MCF 10A (cell line): ENCODE results near the gene CST1. TPM values are rescaled to one million over a fixed set of nuclear protein-coding genes. Genes with fewer than 3 reads are reported as not detected.
"Not testable (repeated sequence)": the region's sequence is repeated elsewhere in the genome, so short reads cannot be mapped to it uniquely, and the experiment has no call there.

ENCODE experiments used
- Bru-seq: library from RNA; stranded (reverse); fragments of 400-500 nt; gene quantifications from one replicate; lab custom pipeline; 2021; lab: Mats Ljungman, UMichigan
- BruChase-seq, 2 experiments: library from RNA; stranded (reverse); fragments of 400-500 nt; gene quantifications; one replicate each; lab custom pipeline; 2021; lab: Mats Ljungman, UMichigan
- BruUV-seq: library from RNA; stranded (reverse); fragments of 400-500 nt; replicated peaks from 2 replicates; lab custom pipeline; 2021; lab: Mats Ljungman, UMichigan
- CTCF ChIA-PET: fragments of 300-600 bp; sonication (Branson Sonifier 250); formaldehyde crosslinking; extraction: SDS; loops from one replicate; lab custom pipeline; 2021; ENCODE audit warnings: antibody characterized with exemption, inconsistent platforms; lab: Yijun Ruan, JAX
- POLR2A ChIA-PET: fragments of 300-600, 350-650 bp; sonication (Branson Sonifier 250); formaldehyde crosslinking; extraction: SDS; loops from one replicate; lab custom pipeline; 2020; ENCODE audit warnings: antibody characterized with exemption, inconsistent platforms; lab: Yijun Ruan, JAX
- DNase-seq: peaks from one replicate; pipeline ENCODE4 v3.0.0-alpha.2; 2018; ENCODE audit not compliant: unreplicated experiment
- H3K27ac Mint-ChIP-seq: one replicate; pipeline ENCODE4 v1.8.0; 2022; ENCODE audit warnings: mild to moderate bottlenecking, low read depth, mixed read lengths; ENCODE audit not compliant: unreplicated experiment
- H3K27me3 Mint-ChIP-seq: one replicate; pipeline ENCODE4 v1.8.0; 2022; ENCODE audit warnings: mixed read lengths; ENCODE audit not compliant: insufficient read depth, unreplicated experiment
- H3K36me3 Mint-ChIP-seq: one replicate; pipeline ENCODE4 v1.8.0; 2022; ENCODE audit warnings: mild to moderate bottlenecking, moderate library complexity, mixed read lengths; ENCODE audit not compliant: insufficient read depth, unreplicated experiment
- H3K4me1 Mint-ChIP-seq: one replicate; pipeline ENCODE4 v1.8.0; 2022; ENCODE audit warnings: mixed read lengths; ENCODE audit not compliant: insufficient read depth, unreplicated experiment
- H3K4me3 Mint-ChIP-seq: one replicate; pipeline ENCODE4 v1.8.0; 2022; ENCODE audit warnings: mild to moderate bottlenecking, moderate library complexity, mixed read lengths; ENCODE audit not compliant: unreplicated experiment
- H3K9me3 Mint-ChIP-seq: one replicate; pipeline ENCODE4 v1.8.0; 2022; ENCODE audit warnings: mixed read lengths; ENCODE audit not compliant: unreplicated experiment
- CTCF ChIP-seq: fragments of 200-600 bp; IDR thresholded peaks from one replicate; pipeline ENCODE4 v1.8.0; 2022; ENCODE audit warnings: antibody characterized with exemption, mild to moderate bottlenecking; ENCODE audit not compliant: unreplicated experiment
- intact Hi-C: fragments of 100-400 bp; cut with micrococcal nuclease; formaldehyde crosslinking; loops from 2 replicates; pipeline ENCODE4 v1.14.1; 2022
- long read RNA-seq: library from polyadenylated mRNA; stranded (forward); transcript quantifications from one replicate; pipeline ENCODE4 v2.0.0, GENCODE V29; 2022
- total RNA-seq: library from RNA; stranded (reverse); gene quantifications from 2 replicates; pipeline ENCODE4 v1.2.3, GENCODE V29; 2022

CST1 gene, protein sequence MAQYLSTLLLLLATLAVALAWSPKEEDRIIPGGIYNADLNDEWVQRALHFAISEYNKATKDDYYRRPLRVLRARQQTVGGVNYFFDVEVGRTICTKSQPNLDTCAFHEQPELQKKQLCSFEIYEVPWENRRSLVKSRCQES
- total RNA-seq (not detected in 2 replicates), Bru-seq, nascent RNA (not detected), BruChase-seq, experiment 1, labeled RNA remaining after a 6-hour chase (not detected), BruChase-seq, experiment 2, labeled RNA remaining after a 2-hour chase (not detected)
- long read RNA-seq = 0 reads

DNA sequence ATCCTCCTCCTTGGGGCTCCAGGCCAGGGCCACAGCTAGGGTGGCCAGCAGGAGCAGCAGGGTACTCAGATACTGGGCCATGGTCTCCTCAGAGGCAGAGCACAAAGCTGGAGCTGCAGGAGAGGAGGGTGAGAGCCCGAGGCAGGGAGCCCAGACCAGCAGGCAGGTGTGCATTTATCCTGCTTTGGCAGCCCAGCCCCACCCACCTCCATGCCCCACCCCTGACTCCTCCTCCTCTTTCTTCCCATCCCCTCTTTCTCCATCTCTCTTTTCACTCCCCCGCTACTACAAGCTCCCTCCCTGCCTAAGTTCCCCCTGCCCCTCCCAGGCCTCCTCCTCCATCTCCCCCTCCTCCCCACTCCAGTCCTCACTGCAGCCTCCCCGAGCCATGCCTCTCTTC, at the start of gene CST1:
Gene CST1, minus strand, starts transcription at position 150 of the 400 bp plus-strand sequence. Its CDS starts 69 bp downstream, at position 81.
- POLR2A ChIA-PET, BruUV-seq, H3K36me3 Mint-ChIP-seq, H3K9me3 Mint-ChIP-seq, CTCF ChIA-PET, DNase-seq, H3K27me3 Mint-ChIP-seq, H3K4me1 Mint-ChIP-seq, H3K4me3 Mint-ChIP-seq, H3K27ac Mint-ChIP-seq, intact Hi-C loops: not testable (repeated sequence)

- H3K9me3 Mint-ChIP-seq, H3K27me3 Mint-ChIP-seq, H3K4me3 Mint-ChIP-seq, H3K36me3 Mint-ChIP-seq, BruUV-seq, POLR2A ChIA-PET, H3K4me1 Mint-ChIP-seq, H3K27ac Mint-ChIP-seq, intact Hi-C loops, CTCF ChIA-PET: not testable (repeated sequence)
- DNase-seq = peak; percentile 3
- peak; percentile 15 for TF ChIP-seq CTCF
Observed at GRCh38 chr20:23799216-23799847, 48.6 kb upstream of the CST1 start.

- intact Hi-C loops = no loop called here
Observed at GRCh38 chr20:23795526-23795925, 44.8 kb upstream of the CST1 start.

GRCh38 chr20:23794841-23795240, 44.1 kb upstream of the CST1 start:
- ChIA-PET POLR2A (no interaction called here), CTCF (interaction anchor here (1.1 kb wide), 1 partner anchor 20 kb away, joined by 3 read pairs; no protein-coding TSS in a partner anchor)
- intact Hi-C loops = no loop called here

More at GRCh38 chr20:23795526-23795925, 44.8 kb upstream of the CST1 start:
- Mint-ChIP-seq H3K27ac (no peak overlapping the region), H3K4me1 (no peaks in the 10 kb centered on the region), H3K4me3 (no peak overlapping the region), H3K9me3 (no peaks in the 10 kb centered on the region), H3K36me3 (no peaks in the 10 kb centered on the region), H3K27me3 (no peaks in the 10 kb centered on the region)
- ChIA-PET CTCF (no interaction called here), POLR2A (no interaction called here)
- no TSS peak for BruUV-seq
- no peak for TF ChIP-seq CTCF
- DNase-seq = no peak

More at GRCh38 chr20:23794841-23795240, 44.1 kb upstream of the CST1 start:
- peaks cover 1% of the 10 kb centered on the region for H3K9me3 Mint-ChIP-seq
- no TSS peak for BruUV-seq
- no peaks in the 10 kb centered on the region for H3K4me1 Mint-ChIP-seq
- no peak overlapping the region for H3K4me3 Mint-ChIP-seq
- H3K36me3 Mint-ChIP-seq = no peaks in the 10 kb centered on the region
- H3K27ac Mint-ChIP-seq = no peak overlapping the region
- no peak for TF ChIP-seq CTCF
- H3K27me3 Mint-ChIP-seq = no peaks in the 10 kb centered on the region
- no peak for DNase-seq
